SKM-1 (cell line): ENCODE results near the gene ELP1.
"Not testable (repeated sequence)": the region's sequence is repeated elsewhere in the genome, so short reads cannot be mapped to it uniquely, and the experiment has no call there.

ENCODE experiments used
- DNase-seq: peaks from one replicate; lab custom pipeline; 2025; ENCODE audit not compliant: unreplicated experiment; lab: John Stamatoyannopoulos, UW

ELP1 gene

DNA sequence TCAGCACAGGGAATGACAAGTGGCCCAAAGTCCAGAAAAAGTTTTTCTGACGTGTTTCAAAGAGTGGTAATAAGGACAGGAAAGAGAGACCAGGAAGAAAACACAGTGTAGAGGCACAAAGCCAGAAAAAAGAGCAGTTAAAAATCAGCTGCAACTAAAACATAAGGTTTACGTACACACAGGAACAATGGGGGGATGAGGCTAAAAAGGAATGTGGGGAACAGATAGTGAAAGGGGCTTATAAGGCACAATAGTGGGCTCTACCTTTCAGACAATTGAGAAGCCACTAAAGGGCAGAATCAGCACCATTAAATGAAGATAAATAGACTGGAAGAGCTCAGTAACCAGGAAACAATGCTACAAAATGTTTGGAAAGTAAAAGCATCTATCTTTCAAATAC is 5.5 kb downstream of the ELP1 start:
- no peak for DNase-seq

DNA sequence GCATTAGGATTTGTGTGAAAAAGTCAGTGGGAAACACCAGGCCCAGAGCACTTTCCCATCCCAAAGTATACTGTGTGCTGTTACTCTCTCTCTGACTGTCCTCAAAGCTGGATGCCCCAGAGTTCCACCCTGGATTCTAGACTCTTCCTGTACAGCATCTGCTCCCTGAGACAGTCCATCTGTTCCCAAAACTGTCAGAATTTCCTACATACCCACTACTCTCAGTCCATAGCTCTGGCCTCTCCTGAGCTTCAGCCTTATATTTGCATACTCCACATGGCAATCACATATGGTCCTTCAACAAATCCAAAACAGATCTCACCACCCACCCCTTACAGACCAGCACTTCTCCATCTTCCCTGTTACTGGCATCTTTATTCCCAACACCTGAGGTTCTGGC is 9.5 kb downstream of the ELP1 start:
- DNase-seq, result no peak

DNA sequence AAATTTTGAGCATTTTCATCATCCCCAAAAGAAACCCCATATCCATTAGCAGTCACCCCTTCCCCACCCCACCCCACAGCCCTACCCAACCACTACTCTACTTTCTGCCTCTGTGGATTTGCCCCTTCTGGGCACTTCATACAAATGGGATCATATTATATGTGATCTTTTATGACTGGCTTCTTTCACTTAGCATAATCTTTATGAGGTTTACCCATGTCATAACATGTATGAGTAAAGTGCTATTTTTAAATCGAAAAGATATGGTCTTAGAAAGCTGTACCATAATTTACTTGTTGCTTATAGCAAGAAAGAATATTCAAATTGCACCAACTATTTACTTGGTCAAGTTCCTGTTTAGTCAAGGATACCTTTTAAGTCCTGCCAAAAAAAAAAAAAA is 12.7 kb downstream of the ELP1 start:
- DNase-seq, result no peak

DNA sequence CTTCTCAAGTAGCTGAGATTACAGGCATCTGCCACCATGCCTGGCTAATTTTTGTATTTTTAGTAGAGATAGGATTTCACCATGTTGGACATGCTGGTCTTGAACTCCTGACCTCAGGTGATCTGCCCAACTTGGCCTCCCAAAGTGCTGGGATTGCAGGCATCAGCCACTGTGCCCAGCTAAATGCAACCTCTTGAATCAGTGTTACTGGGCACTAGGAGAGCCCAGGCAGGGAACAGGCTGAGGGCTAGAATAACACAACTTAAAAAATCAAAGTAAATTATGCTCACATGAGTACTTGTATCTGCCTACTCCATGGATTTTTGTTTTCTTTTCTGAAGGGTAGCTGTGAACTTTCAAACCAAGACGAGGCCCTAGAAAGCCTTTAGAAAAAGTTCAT is 13.5 kb downstream of the ELP1 start:
- DNase-seq, result not testable (repeated sequence)

DNA sequence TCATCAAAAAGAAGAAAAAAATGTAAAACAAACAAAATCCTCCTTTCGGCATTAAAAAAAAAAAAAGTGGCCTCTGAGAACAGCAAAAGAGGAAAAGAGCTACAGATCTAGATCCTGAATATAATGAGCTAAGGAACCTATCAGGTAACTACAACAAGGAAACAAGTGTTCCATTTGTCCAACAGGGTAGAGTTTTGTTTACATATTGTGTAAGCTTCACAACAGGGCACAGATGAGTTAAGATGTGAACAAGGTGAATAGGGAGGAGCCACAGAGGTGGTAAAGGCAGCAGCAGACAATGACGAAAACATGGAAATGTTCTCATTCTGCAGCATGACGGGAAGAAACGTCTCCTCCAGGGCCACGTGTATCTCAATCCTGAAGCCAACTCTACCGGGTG is 14.4 kb downstream of the ELP1 start:
- DNase-seq, result no peak

DNA sequence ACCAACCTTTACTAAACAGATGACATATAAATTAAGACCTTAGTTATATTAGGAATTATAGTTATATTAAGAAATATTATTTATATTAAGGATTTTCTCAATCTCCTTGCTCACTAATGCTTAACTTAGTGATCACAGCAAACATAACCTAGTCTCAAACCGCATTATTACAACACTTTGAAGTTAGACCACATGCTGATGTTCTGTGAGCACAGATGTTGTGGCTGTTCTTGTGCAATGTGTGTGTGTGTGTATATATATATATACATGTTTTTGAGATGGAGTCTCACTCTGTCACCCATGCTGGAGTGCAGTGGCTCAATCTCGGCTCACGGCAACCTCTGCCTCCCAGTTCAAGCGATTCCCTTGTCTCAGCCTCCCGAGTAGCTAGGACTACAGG is 20.5 kb downstream of the ELP1 start:
- DNase-seq, result no peak

DNA sequence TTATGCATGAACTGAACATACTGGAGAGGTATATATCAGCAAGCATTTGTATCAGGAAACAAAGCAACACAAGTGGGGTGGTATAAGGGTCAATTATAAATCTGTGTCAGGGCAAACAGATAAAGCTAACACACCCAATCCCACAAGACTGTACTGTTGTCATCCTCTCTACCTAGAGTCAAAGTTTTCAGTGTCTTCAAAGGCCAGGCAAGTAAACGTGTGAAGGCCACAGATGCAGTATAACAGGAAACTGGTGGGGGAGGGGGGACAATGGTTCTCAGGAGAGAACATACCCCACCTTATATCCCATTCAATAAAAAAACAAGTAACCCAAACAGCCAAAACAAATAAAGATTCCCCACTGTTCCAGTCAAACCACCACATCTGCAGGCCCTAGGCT is 22.1 kb downstream of the ELP1 start:
- no peak for DNase-seq

DNA sequence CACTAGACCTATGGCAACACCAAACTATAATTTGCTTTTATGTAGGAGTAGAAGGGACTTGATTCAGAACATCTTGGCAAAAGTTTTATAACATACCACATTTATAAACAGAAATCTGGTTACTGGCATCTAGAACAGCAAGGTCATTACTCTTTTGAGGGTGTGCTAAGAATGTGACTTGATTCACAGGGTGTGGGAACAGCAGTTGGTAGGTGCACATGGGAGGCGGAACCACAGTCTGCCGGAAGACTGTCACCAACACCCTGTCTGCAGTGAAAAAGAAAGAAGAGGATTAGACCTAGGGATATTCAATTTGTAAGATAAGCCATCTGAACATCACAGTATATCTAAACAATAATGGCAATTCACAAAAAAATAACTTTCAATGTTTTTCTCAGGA is 23.0 kb downstream of the ELP1 start:
- no peak for DNase-seq

DNA sequence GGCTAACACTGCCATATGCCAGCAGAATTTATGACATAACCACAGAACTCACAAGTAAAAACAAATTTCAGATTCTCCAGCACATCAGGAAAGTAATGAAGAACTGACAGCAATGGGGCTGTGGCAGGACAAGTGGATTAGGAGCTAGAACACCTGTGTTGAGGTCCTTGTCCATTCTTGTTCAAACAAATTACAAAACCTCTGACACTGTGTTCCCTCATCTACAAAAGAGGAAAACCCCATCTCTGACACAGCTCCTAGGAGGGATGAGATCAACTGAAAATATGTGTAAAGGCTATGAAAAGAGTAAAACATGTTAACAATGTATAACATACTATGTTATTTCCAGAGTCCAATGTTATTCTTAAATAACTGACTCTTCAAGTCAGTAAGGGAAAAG is 23.5 kb downstream of the ELP1 start:
- no peak for DNase-seq

DNA sequence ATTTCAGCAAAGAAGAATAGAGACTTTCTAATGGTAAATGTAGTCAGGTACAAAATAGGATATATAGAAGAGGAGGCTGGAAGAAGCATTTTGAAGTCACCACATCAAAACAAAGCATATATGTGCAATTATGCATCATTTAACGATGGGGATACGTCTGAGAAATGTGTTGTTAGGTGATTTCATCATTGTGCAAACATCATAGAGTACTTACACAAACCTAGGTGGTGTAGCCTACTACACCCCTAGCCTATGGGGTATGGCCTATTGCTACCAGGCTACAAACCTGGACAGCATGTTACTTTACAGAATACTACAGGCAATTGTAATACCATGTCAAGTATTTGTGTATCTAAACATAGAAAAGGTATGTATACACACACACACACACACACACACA is 28.4 kb downstream of the ELP1 start:
- DNase-seq, result no peak

DNA sequence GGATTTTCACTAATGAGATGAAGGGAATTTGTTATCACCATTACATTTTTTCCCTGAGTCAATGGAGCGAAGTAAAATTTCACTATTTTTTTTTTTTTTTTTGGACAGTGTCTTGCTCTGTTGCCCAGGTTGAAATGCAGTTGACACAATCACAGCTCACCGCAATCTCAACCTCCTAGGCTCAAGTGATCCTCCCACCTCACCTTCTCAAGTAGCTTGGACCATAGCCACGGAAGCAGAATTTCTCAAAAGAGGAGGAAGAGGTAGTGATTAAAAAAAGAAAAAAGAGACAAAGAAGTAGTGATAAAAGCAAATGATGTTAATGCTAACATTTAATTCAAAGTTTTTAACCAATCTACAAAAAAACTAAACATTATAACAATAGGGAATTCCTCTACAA is 29.8 kb downstream of the ELP1 start:
- no peak for DNase-seq

DNA sequence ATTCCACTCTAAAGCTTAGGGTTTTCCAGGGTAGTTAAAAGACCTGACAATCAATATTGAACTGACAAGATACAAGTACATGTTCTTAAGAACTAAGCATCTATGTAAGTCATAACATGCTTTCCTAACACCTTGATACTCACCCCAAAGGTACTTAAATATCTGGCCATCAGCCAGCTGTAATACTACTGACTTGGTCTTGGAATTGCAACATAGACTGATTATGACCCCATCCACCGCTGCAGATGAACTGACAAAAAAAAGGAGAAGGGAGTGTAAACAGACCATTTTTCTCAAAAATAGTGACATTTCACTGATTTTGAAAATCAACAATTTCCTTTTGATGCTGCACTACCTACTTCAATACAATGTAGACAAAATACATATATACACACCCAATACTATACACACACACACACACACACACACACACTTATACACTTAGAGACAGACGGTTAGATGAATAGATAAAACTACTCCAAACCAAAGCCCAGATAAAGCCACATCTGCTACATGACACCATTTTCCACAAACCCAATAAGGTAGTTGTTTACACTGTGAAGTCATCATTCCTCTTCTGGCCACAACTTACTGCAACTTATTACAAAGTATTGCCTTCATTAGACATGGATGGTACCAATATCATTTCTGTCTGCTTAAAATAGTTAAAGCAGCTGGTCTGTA is 30.4 kb downstream of the ELP1 start:
- no peak for DNase-seq

DNA sequence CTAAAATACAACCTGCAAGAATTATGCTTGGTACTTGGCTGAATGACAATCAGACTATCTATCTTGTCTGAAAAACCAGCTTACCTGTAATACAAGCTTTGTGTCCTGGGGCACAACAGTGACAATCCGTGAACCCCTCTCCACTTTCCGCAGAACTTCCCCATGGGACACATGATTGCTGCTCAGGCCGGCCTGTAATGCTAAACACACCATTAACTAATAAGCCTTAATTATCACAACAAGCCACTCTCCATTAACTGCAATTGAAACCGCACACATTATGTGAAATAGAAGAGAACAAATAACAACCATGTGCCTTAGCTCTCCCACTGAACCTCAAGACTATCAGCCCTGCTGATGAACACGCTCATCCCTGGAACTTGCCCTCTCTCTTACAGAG is 33.7 kb downstream of the ELP1 start:
- DNase-seq, result no peak

DNA sequence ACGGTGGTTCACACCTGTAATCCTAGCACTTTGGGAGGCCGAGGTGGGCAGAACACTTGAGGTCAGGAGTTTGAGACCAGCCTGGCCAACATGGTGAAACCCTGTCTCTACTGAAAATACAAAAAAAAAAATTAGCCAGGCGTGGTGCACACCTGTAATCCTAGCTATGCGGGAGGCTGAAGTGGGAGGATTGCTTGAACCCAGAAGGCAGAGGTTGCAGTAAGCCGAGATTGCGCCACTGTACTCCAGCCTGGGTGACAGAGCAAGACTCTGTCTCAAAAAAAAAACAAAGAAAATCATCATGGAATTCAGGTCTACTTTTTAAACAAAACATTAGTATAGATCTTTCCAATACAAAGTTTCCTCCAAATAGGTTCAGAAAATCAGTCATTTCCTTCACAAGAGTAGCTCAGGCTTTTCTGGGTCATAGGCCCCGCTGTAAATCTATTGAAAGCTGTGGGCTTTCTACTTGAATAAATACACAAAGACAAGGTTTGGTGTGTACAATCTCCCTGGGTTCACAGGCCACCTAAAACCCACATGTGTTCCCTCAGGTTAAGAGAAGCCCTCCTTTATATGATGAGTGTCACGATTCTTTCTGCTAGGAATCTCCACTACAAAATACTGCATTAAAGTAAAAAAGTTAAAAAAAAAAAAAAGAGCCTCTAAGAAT is 34.8 kb downstream of the ELP1 start:
- not testable (repeated sequence) for DNase-seq

DNA sequence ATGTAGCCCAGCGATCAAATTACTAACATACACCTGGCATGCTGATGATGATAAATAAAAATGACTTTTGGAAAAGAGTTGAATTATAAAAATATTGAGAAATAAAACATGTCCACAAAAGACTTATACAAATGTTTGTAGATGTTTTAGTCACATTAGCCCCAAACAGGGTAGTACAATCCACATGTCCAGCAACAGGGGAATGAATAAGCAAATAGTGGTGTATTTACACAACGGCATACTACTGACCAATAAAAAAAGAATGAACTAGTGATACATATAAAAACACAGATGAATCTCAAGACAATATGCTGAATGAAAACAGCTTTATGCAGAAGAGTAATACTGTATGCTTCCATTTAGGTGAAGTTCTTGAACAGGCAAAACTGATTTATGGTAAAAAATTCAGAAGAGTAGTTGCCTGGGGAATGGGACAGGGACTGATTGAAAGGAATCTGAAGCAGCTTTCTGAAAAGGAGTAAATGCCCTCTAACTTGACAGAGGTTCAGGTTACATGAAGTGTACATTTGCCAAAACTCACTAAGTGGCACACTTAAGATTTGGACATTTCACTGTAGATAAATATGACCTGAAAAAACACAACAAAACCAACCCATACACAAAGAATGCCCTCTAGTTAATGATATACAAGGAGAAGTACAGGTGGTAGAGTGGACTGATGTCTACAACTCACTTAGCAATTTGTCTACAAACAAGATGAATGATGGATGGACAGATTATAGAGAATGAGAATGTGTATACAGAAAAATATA is 36.4 kb downstream of the ELP1 start:
- no peak for DNase-seq

DNA sequence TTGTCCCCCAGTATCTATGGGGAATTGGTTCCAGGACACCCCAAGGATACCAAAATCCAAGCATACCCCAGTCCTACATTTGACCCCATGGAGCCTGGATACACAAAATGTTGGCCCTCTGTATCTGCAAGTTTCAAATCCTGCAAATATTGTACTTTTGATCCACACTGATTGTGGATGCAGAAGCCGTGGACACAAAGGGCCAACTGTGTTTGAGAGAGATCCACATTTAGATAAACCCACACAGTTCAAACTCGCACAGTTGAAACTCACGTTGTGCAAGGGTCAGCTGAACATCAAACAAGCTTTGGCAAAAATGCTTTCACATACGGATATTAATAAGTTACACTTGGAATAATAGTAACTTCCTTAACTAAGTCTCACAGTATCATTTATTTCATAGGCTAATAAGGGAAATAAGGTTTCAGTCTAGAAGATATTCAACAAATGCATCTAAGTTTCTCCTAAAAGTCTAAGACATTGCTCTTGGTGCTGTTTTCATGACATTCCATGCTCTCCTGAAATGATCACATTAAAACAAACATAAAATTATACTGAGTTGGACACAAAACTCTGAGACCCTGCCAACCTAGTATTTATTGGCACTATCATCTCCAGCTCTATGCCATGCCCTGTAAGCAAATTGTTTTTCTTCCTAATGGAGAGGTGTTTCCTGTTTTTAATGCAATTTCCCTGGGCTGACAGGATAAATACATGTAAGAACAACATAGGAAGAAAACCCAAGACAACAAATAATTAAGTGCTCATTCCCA is 39.5 kb downstream of the ELP1 start:
- no peak for DNase-seq

DNA sequence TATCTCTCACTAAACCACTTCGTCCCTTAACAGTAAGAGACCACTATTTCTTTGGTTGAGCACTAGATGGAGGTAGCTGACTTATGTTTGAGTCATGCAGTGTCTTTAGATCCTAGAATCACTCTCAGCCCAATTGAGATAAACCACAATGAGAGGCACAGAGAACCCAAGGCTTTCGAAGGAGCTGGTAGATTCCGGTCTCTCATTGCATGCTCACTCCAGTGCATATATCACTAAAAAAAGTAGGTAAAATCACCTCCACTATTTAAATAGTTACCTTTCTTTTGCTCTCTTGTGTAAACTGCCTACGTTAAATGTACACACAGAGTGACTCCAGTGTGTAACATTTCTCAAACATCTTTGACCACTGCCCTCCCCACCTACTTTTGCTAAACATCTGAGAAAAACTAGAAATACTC is 44.3 kb downstream of the ELP1 start:
- DNase-seq, result no peak

DNA sequence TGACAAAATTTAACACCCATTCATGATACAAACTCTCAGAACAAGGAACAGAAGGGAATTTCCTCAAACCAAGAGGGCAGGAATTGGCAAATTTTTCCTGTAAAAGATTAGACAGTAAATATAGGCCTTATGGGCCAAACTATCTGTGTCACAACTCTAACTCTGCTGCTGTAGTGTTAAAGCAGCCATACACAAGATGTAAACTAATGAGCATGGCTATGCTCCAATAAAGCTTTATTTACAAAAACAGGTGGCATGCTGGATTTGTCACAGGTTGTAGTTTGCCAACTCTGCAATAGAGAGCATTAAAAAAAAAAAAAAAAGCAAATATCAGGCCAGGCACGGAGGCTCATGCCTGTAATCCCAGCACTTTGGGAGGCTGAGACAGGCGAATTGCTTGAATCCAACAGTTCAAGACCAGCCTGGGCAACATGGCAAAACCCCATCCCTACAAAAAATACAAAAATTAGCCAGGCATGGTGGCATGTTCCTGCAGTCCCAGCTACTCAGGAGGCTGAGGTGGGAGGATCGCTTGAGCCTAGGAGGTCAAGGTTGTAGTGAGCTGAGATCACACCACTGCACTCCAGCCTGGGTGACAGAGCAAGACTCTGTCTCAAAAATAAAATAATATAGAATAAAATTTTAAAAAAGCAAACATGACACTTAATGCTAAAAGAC is 47.2 kb downstream of the ELP1 start:
- not testable (repeated sequence) for DNase-seq

DNA sequence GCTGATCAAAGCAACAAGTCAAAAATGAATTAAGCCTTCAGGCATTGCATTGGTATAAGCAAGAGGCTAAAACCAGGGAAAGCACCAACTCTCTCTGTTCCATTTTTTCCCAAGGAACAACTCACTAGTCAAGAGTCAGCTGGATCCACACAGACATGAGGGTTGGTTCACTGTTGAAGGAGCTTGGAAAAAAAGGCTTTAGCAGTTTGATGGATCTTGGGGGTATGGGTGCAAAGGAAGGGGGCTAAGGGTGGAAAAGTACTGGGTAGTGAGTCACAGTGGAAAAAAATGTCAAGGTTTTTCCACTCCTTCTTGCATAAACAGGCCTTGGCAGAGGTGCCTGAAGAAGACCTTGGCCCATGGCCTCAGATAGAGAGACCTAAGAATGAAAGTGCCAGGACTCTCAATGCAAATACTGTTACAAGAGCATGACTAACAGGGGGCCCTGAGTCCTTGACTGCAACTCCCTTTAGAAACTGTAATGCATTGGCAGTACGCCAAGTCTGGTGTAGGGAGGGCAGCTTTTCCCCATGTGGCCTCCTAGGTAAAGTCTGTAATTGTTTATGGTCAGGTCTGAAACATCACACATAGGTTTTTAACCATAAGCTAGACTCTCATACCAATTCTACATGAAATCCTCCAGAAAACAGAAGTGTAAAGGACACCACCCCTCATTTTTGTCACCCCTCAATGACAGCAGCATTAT is 48.1 kb downstream of the ELP1 start:
- no peak for DNase-seq

DNA sequence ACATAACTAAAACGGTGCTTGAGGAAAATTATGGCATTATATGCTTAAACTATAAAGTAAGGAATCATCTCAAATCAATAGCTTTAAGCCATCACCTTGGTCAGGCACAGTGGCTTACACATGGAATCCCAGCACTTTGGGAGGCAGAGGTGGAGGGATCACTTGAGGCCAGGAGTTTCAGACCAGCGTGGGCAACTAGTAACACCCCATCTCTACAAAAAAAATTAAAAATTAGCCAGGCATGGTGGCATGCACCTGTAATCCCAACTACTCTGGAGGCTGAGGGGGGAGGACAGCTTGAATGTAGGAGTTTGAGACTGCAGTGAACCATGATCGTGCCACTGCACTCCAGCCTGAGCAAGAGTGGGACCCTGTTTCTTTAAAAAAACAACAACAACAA is 49.2 kb downstream of the ELP1 start:
- no peak for DNase-seq
